H1 (cell line): ENCODE data around the gene VSIG10. TPM values are rescaled to one million over a fixed set of nuclear protein-coding genes. Genes with fewer than 3 reads are reported as not detected.

Source experiments
- CTCF ChIA-PET: fragments of 300-600 bp; sonication (Branson Sonifier 250); formaldehyde crosslinking; loops from one replicate; lab custom pipeline; 2021; ENCODE audit not compliant: partially characterized antibody; lab: Charles Lee
- POLR2A ChIA-PET: fragments of 300-600 bp; sonication (Branson Sonifier 250); formaldehyde crosslinking; loops from one replicate; lab custom pipeline; 2021; ENCODE audit warnings: inconsistent platforms; ENCODE audit not compliant: partially characterized antibody; lab: Charles Lee
- DNase-seq, 2 experiments: peaks; one replicate each; pipeline versions ENCODE4 v3.0.0 to v3.0.0-alpha.2; 2010 to 2022; ENCODE audit warnings: low spot score in 2 of 2, low read depth in 1 of 2, mixed read lengths in 1 of 2
- FAIRE-seq: peaks from 2 replicates; lab custom pipeline; 2011; peaks lifted over from hg19 to GRCh38; lab: Jason Lieb, UNC
- H2AFZ ChIP-seq: 2 replicates; pipeline ENCODE4 v1.8.1; 2012; ENCODE audit warnings: low read length, inconsistent platforms
- H2AK5ac ChIP-seq: 2 replicates; pipeline ENCODE4 v1.6.1; 2013; ENCODE audit warnings: low read depth, low read length
- H2BK120ac ChIP-seq: replicated peaks from 2 replicates; pipeline ENCODE3; 2013; ENCODE audit warnings: low read depth, low read length, inconsistent platforms
- H2BK12ac ChIP-seq: 2 replicates; pipeline ENCODE4 v1.6.1; 2013; ENCODE audit warnings: low read depth, low read length
- H2BK15ac ChIP-seq: 2 replicates; pipeline ENCODE4 v1.6.1; 2013; ENCODE audit warnings: low read length
- H2BK20ac ChIP-seq: 2 replicates; pipeline ENCODE4 v1.6.1; 2013; ENCODE audit warnings: low read length
- H2BK5ac ChIP-seq: 2 replicates; pipeline ENCODE4 v1.6.1; 2013; ENCODE audit warnings: low read depth, low read length
- H3K14ac ChIP-seq: 2 replicates; pipeline ENCODE4 v1.6.1; 2013; ENCODE audit warnings: inconsistent platforms; ENCODE audit not compliant: insufficient read length
- H3K18ac ChIP-seq: 2 replicates; pipeline ENCODE4 v1.6.1; 2013; ENCODE audit warnings: low read length; ENCODE audit errors: extremely low read depth
- H3K23ac ChIP-seq: 2 replicates; pipeline ENCODE4 v1.6.1; 2013; ENCODE audit warnings: inconsistent platforms; ENCODE audit not compliant: insufficient read length
- H3K23me2 ChIP-seq: 2 replicates; pipeline ENCODE4 v1.6.1; 2013; ENCODE audit warnings: low read depth, low read length
- H3K27ac ChIP-seq: 2 replicates; pipeline ENCODE4 v1.6.1; 2011; ENCODE audit warnings: low read depth, low read length, inconsistent platforms
- H3K27me3 ChIP-seq, 4 experiments: replicated peaks in 1 of 4; 1 replicate in 1 of 4; 2 replicates in 3 of 4; pipeline versions ENCODE4 v1.6.1 to v1.8.1; 2011 to 2013; ENCODE audit warnings: low read length in 3 of 4, mild to moderate bottlenecking in 3 of 4, inconsistent platforms in 2 of 4, mixed read lengths in 2 of 4, moderate library complexity in 1 of 4; ENCODE audit not compliant: control insufficient read depth in 3 of 4, insufficient read depth in 3 of 4; ENCODE audit errors: extremely low read depth in 1 of 4
- H3K36me3 ChIP-seq, 4 experiments: 2 replicates each; pipeline versions ENCODE4 v1.6.1 to v1.8.1; 2011 to 2013; ENCODE audit warnings: mild to moderate bottlenecking in 4 of 4, low read length in 3 of 4, moderate library complexity in 2 of 4, control low read depth in 1 of 4, inconsistent platforms in 1 of 4; ENCODE audit not compliant: insufficient read depth in 4 of 4, control insufficient read depth in 2 of 4
- H3K4ac ChIP-seq: replicated peaks from 2 replicates; pipeline ENCODE3; 2013; ENCODE audit warnings: low read length, low read depth, mixed read lengths, inconsistent platforms; ENCODE audit not compliant: insufficient read length
- H3K4me1 ChIP-seq, 4 experiments: replicated peaks in 1 of 4; 1 replicate in 1 of 4; 2 replicates in 3 of 4; pipeline versions ENCODE4 v1.6.1 to v1.8.1; 2011 to 2013; ENCODE audit warnings: low read length in 3 of 4, inconsistent platforms in 2 of 4, mixed read lengths in 1 of 4; ENCODE audit not compliant: insufficient read depth in 4 of 4, control insufficient read depth in 3 of 4
- H3K4me2 ChIP-seq, 2 experiments: 2 replicates each; pipeline versions ENCODE4 v1.6.1 to v1.8.1; 2011 to 2013; ENCODE audit warnings: low read depth in 2 of 2, low read length in 2 of 2, control low read depth in 1 of 2, inconsistent platforms in 1 of 2, mild to moderate bottlenecking in 1 of 2; ENCODE audit not compliant: insufficient read depth in 1 of 2
- H3K4me3 ChIP-seq, 4 experiments: fragments of 200-600, 300-600 bp in 1 of 4; sonication (generic), shearing (Covaris generic), sonication (Bioruptor Twin) in 1 of 4; 2 replicates each; pipeline versions ENCODE4 v1.5.1 to v1.8.1; 2011 to 2016; ENCODE audit warnings: low read length in 4 of 4, low read depth in 3 of 4, control low read depth in 2 of 4, inconsistent platforms in 2 of 4, mild to moderate bottlenecking in 2 of 4, mixed read lengths in 1 of 4, moderate library complexity in 1 of 4; ENCODE audit not compliant: insufficient read depth in 2 of 4; ENCODE audit errors: extremely low read depth in 1 of 4
- H3K56ac ChIP-seq: replicated peaks from 2 replicates; pipeline ENCODE3; 2013; ENCODE audit warnings: low read depth, mild to moderate bottlenecking, mixed read lengths, low read length, inconsistent platforms; ENCODE audit not compliant: insufficient read length
- H3K79me1 ChIP-seq: 2 replicates; pipeline ENCODE4 v1.6.1; 2013; ENCODE audit warnings: low read depth, low read length, control low read depth
- H3K79me2 ChIP-seq, 2 experiments: 2 replicates each; pipeline versions ENCODE4 v1.6.1 to v1.8.1; 2012 to 2013; ENCODE audit warnings: low read length in 2 of 2, mild to moderate bottlenecking in 2 of 2, inconsistent platforms in 1 of 2; ENCODE audit not compliant: insufficient read depth in 2 of 2, control insufficient read depth in 1 of 2
- H3K9ac ChIP-seq, 4 experiments: replicated peaks in 1 of 4; 1 replicate in 1 of 4; 2 replicates in 3 of 4; pipeline versions ENCODE4 v1.6.1 to v1.8.1; 2011 to 2013; ENCODE audit warnings: low read depth in 3 of 4, low read length in 3 of 4, control low read depth in 2 of 4, mild to moderate bottlenecking in 2 of 4, moderate library complexity in 2 of 4, inconsistent platforms in 1 of 4; ENCODE audit errors: extremely low read depth in 1 of 4
- H3K9me3 ChIP-seq, 2 experiments: 2 replicates each; pipeline versions ENCODE4 v1.6.1 to v1.8.1; 2012 to 2013; ENCODE audit warnings: mild to moderate bottlenecking in 2 of 2, moderate library complexity in 2 of 2, control low read depth in 1 of 2, inconsistent platforms in 1 of 2, low read depth in 1 of 2, low read length in 1 of 2, mixed read lengths in 1 of 2; ENCODE audit not compliant: insufficient read depth in 2 of 2
- H4K20me1 ChIP-seq, 2 experiments: replicated peaks in 1 of 2; 2 replicates each; pipeline versions ENCODE3 to v1.8.1; 2011 to 2013; ENCODE audit warnings: inconsistent platforms in 2 of 2, low read length in 2 of 2, mild to moderate bottlenecking in 1 of 2; ENCODE audit not compliant: insufficient read depth in 2 of 2, control insufficient read depth in 1 of 2
- H4K5ac ChIP-seq: 2 replicates; pipeline ENCODE4 v1.6.1; 2013; ENCODE audit warnings: low read length, low read depth, mixed read lengths, inconsistent platforms; ENCODE audit not compliant: insufficient read length
- H4K8ac ChIP-seq: 2 replicates; pipeline ENCODE4 v1.8.0; 2013; ENCODE audit warnings: mild to moderate bottlenecking, moderate library complexity, low read length, inconsistent platforms; ENCODE audit not compliant: insufficient read depth; ENCODE audit errors: extremely low read depth
- H4K91ac ChIP-seq: replicated peaks from 2 replicates; pipeline ENCODE3; 2013; ENCODE audit warnings: low read length, mixed read lengths, inconsistent platforms; ENCODE audit not compliant: insufficient read length
- ASH2L ChIP-seq: fragments of 200-600, 300-600 bp; sonication (generic); IDR thresholded peaks from one replicate; pipeline ENCODE4 v1.7.1; 2017; ENCODE audit warnings: low read length
- ATF2 ChIP-seq: IDR thresholded peaks from 2 replicates; pipeline ENCODE4 v1.6.1; 2012; ENCODE audit warnings: low read length, inconsistent platforms
- E2F6 ChIP-seq: IDR thresholded peaks from 2 replicates; pipeline ENCODE4 v1.6.1; 2012; ENCODE audit warnings: inconsistent platforms
- EGR1 ChIP-seq: IDR thresholded peaks from 2 replicates; pipeline ENCODE4 v1.6.1; 2011; ENCODE audit warnings: low read depth, low read length, borderline replicate concordance
- KDM4A ChIP-seq: IDR thresholded peaks from one replicate; pipeline ENCODE4 v1.7.1; 2012; ENCODE audit warnings: low read depth, mild to moderate bottlenecking, moderate library complexity, low read length, inconsistent platforms; ENCODE audit not compliant: severe bottlenecking
- RNF2 ChIP-seq: fragments of 200-900, 300-1000 bp; sonication (generic); IDR thresholded peaks from 2 replicates; pipeline ENCODE4 v1.7.1; 2016; ENCODE audit warnings: borderline replicate concordance, low read depth, mild to moderate bottlenecking, antibody characterized with exemption, low read length; ENCODE audit not compliant: poor library complexity, severe bottlenecking; ENCODE audit errors: missing control alignments
- SIRT6 ChIP-seq: IDR thresholded peaks from one replicate; pipeline ENCODE4 v1.7.1; 2012; ENCODE audit warnings: low read length, inconsistent platforms
- YY1 ChIP-seq: IDR thresholded peaks from 2 replicates; pipeline ENCODE4 v1.6.1; 2011; ENCODE audit warnings: low read depth, mild to moderate bottlenecking, low read length
- WGBS, 2 experiments: shearing (Covaris generic) in 1 of 2; methylation state at CpG; one replicate each; pipeline versions ENCODE4 v1.1.6 to v1.1.7; 2013 to 2015; ENCODE audit warnings: low lambda C conversion rate in 2 of 2, mixed read lengths in 2 of 2, inconsistent platforms in 1 of 2, low coverage in 1 of 2, missing lambda C conversion rate in 1 of 2; ENCODE audit not compliant: insufficient replicate concordance in 2 of 2, insufficient coverage in 1 of 2, insufficient read length in 1 of 2; ENCODE audit errors: extremely low coverage in 1 of 2, missing lambda C conversion rate in 1 of 2; 5-methylcytosine and 5-hydroxymethylcytosine counted together
- polyA plus RNA-seq, 7 experiments: library from polyadenylated mRNA; depleted of rRNA in 3 of 7; stranded (reverse) in 5 of 7; unstranded in 2 of 7; fragments of >200 nt in 5 of 7; fragments of 200-250 nt in 2 of 7; gene quantifications; 1 replicate in 5 of 7; 2 replicates in 1 of 7; 4 replicates in 1 of 7; pipeline versions ENCODE4 v1.2.1 to v1.2.3, GENCODE V29; 2011 to 2013; ENCODE audit warnings: missing spikeins in 2 of 7, mixed read lengths in 2 of 7
- total RNA-seq: library from RNA; stranded (reverse); fragmentation: NEBNext Ultra II Directional; extraction: Animal tissue kit (Norgen Biotek cat#: 25700); gene quantifications from 2 replicates; pipeline ENCODE4 v1.2.1, GENCODE V29; 2021

The VSIG10 gene
- total and polyA plus RNA-seq, 2 of the 8 experiments (the other 6 are each of a cell fraction or from before 2014, with no cell fraction given): 34.4 to 93.6 TPM

GRCh38 chr12:118135788-118136558 is 32.2 kb upstream of the VSIG10 start, which contains the start of gene PEBP1:
PEBP1 (plus strand) TSS chr12:118136124; CDS start chr12:118136210, 86 bp downstream.
- H3K4ac ChIP-seq: peak within 1 kb of the TSS; percentile 83
- ChIA-PET CTCF (interaction anchor here (1.1 to 5.0 kb wide), 4 partner anchors 12 to 240 kb away, joined by 3 to 24 read pairs (median 6); partner anchors contain the start of gene SUDS3), POLR2A (interaction anchor here (0.6 to 10.2 kb wide), 16 partner anchors 11 to 241 kb away, joined by 3 to 130 read pairs (median 4); partner anchors contain the start of genes SUDS3, VSIG10 and WSB2)
- peak within 1 kb of the TSS; percentile 87 for H3K18ac ChIP-seq
- peak within 1 kb of the TSS; percentile 75 for H2BK120ac ChIP-seq
- FAIRE-seq (no peak), DNase-seq (peak; percentile 60 to 88)
- H2BK12ac ChIP-seq: 0 out of 2 replicates have a peak within 1 kb of the TSS, but pooled peaks have one; percentile 17
- H4K8ac ChIP-seq: peak within 1 kb of the TSS; percentile 93
- H3K4me1 ChIP-seq: peaks cover 0 to 3% (median under 1%) of the 10 kb centered on the region in 4 experiments; a peak in 4 of 7 replicates
- peaks cover 11% of the 10 kb centered on the region; the same call in 1 of the 2 replicates for H3K23me2 ChIP-seq
- H4K91ac ChIP-seq: peak within 1 kb of the TSS; percentile 73
- H3K4me2 ChIP-seq: peak within 1 kb of the TSS; percentile 73 to 79
- H3K27ac ChIP-seq: peak within 1 kb of the TSS; percentile 78
- H3K79me2 ChIP-seq: peaks cover 8 to 45% of the 10 kb centered on the region in 2 experiments
- H4K20me1 ChIP-seq: peaks cover 5 to 6% of the 10 kb centered on the region in 2 experiments
- H3K23ac ChIP-seq: no peak within 1 kb of the TSS
- no peaks in the 10 kb centered on the region for H3K9me3 ChIP-seq
- peak within 1 kb of the TSS; percentile 74; the same call in 1 of the 2 replicates for H2BK5ac ChIP-seq
- H3K27me3 ChIP-seq: no peaks in the 10 kb centered on the region
- H2BK15ac ChIP-seq: peak within 1 kb of the TSS; percentile 36; the same call in 1 of the 2 replicates
- H4K5ac ChIP-seq: peak within 1 kb of the TSS; percentile 51
- H3K14ac ChIP-seq: no peak within 1 kb of the TSS
- peak within 1 kb of the TSS; percentile 83 to 96 (median 88) for H3K9ac ChIP-seq
- H3K36me3 ChIP-seq: peaks cover 11 to 37% (median 23%) of the 10 kb centered on the region in 4 experiments; a peak in 7 of 8 replicates
- H2AK5ac ChIP-seq: no peak within 1 kb of the TSS
- peak within 1 kb of the TSS; percentile 43; the same call in 1 of the 2 replicates for H2AFZ ChIP-seq
- H3K79me1 ChIP-seq: no peaks in the 10 kb centered on the region; the same call in none of the 2 replicates
- peak within 1 kb of the TSS; percentile 77 for H3K56ac ChIP-seq
- peak within 1 kb of the TSS; percentile 86 to 97 (median 91) for H3K4me3 ChIP-seq
- H2BK20ac ChIP-seq: no peak within 1 kb of the TSS
- 4% methylated on average over 54 of the region's 70 CpGs; no CpG with 5 or more reads in 1 of the 2 experiments for WGBS, 2 experiments
- TF ChIP-seq RNF2: no peak
- no peak for TF ChIP-seq ATF2
- peak; percentile 83 for TF ChIP-seq E2F6
- TF ChIP-seq EGR1: no peak
- no peak for TF ChIP-seq SIRT6
- peak; percentile 80 for TF ChIP-seq KDM4A
- TF ChIP-seq YY1: no peak
- TF ChIP-seq ASH2L: peak; percentile 81
